ENCODE data around the gene KCNQ1.

Gene KCNQ1

GRCh38 chr11:2792381-2793250, 347.8 kb downstream of the KCNQ1 start:
- no peak for DNase-seq

GRCh38 chr11:2793701-2794045, 348.9 kb downstream of the KCNQ1 start:
- no peak for DNase-seq

GRCh38 chr11:2794046-2794967, 349.5 kb downstream of the KCNQ1 start:
- no peak for DNase-seq

GRCh38 chr11:2794968-2795322, 350.1 kb downstream of the KCNQ1 start:
- DNase-seq = no peak

- no peak for DNase-seq
Observed at GRCh38 chr11:2795491-2795991, 350.7 kb downstream of the KCNQ1 start.

GRCh38 chr11:2796091-2796490, 351.3 kb downstream of the KCNQ1 start:
- no peak for DNase-seq

- no peak for DNase-seq
Observed at GRCh38 chr11:2796508-2797113, 351.8 kb downstream of the KCNQ1 start.

GRCh38 chr11:2797121-2797711, 352.4 kb downstream of the KCNQ1 start:
- DNase-seq = no peak

GRCh38 chr11:2797741-2798361, 353.0 kb downstream of the KCNQ1 start:
- no peak for DNase-seq

GRCh38 chr11:2798951-2799761, 354.3 kb downstream of the KCNQ1 start:
- no peak for DNase-seq

GRCh38 chr11:2799881-2800654, 355.3 kb downstream of the KCNQ1 start:
- no peak for DNase-seq

- no peak for DNase-seq
Observed at GRCh38 chr11:2800655-2801531, 356.1 kb downstream of the KCNQ1 start.

- no peak for DNase-seq
Observed at GRCh38 chr11:2801711-2802388, 357.0 kb downstream of the KCNQ1 start.

- no peak for DNase-seq
Observed at GRCh38 chr11:2802389-2803185, 357.8 kb downstream of the KCNQ1 start.

GRCh38 chr11:2803186-2804091, 358.6 kb downstream of the KCNQ1 start:
- DNase-seq = no peak

GRCh38 chr11:2804189-2804588, 359.4 kb downstream of the KCNQ1 start:
- DNase-seq = no peak
